Pancreas (tissue), 10 donors: ENCODE data around the gene PCGF3. TPM values are rescaled to one million over a fixed set of nuclear protein-coding genes. Genes with fewer than 3 reads are reported as not detected.
A peak's percentile ranks its signal among the peaks of the same experiment; 100 is the strongest.
"Not testable (repeated sequence)": the region's sequence is repeated elsewhere in the genome, so short reads cannot be mapped to it uniquely, and the experiment has no call there.

Experiments
- ATAC-seq, 4 donors: fragments of 200-7000 bp; cut with Tn5 transposase; one replicate each; pipeline versions ENCODE4 v1.8.0 to v1.9.1; 2020; ENCODE audit warnings: mild to moderate bottlenecking in 4 of 4, moderate library complexity in 4 of 4
- DNase-seq, 6 donors: peaks; one replicate each; pipeline ENCODE4 v3.0.0-alpha.2; 2020
- FAIRE-seq: peaks from 2 replicates; lab custom pipeline; 2012; peaks lifted over from hg19 to GRCh38; lab: Jason Lieb, UNC
- H3K27ac ChIP-seq, 4 donors: fragments of 200-600 bp; sonication (generic); 1 replicate in 3 of 4; 2 replicates in 1 of 4; pipeline versions ENCODE4 v1.5.0 to v1.8.0; 2020
- H3K27me3 ChIP-seq, 4 donors: fragments of 200-600 bp; one replicate each; pipeline ENCODE4 v1.8.0; 2021
- H3K36me3 ChIP-seq, 3 donors: fragments of 200-600 bp; sonication (generic) in 1 of 3; one replicate each; pipeline versions ENCODE4 v1.5.0 to v1.8.0; 2020 to 2021
- H3K4me1 ChIP-seq, 3 donors: fragments of 200-600 bp; one replicate each; pipeline ENCODE4 v1.8.0; 2021
- H3K4me3 ChIP-seq, 4 donors: fragments of 200-600 bp; sonication (generic) in 2 of 4; one replicate each; pipeline versions ENCODE4 v1.5.0 to v1.8.0; 2020 to 2021
- H3K9me3 ChIP-seq, 4 donors: fragments of 200-600 bp; one replicate each; pipeline ENCODE4 v1.8.0; 2021
- CTCF ChIP-seq, 4 donors: fragments of 200-600 bp; sonication (generic) in 3 of 4; IDR thresholded peaks; one replicate each; pipeline versions ENCODE4 v1.5.0 to v1.8.0; 2021; ENCODE audit warnings: antibody characterized with exemption in 4 of 4
- WGBS, 2 donors: extraction: QIAGEN DNeasy Blood & Tissue Kit; methylation state at CpG; one replicate each; pipeline ENCODE4 v1.1.7; 2013; 5-methylcytosine and 5-hydroxymethylcytosine counted together
- intact Hi-C, 3 donors: fragments of 100-400 bp; cut with DNase I; formaldehyde crosslinking; loops; one replicate each; pipeline versions ENCODE4 v1.11.1 to v1.14.2; 2022
- polyA plus RNA-seq, 2 donors: library from polyadenylated mRNA; stranded (reverse); fragments of 200-250 nt; gene quantifications; one replicate each; pipeline ENCODE4 v1.2.3, GENCODE V29; 2013
- total RNA-seq, 6 donors: library from RNA; stranded (reverse); fragmentation: NEBNext Ultra II Directional in 4 of 6; extraction: Animal tissue kit (Norgen Biotek cat#: 25700) in 4 of 6; gene quantifications; one replicate each; pipeline versions ENCODE4 v1.2.1 to v1.2.4, GENCODE V29; 2021 to 2023
- donor health status: healthy with polysubstance abuse.
- donor health status: DM: no; HTN: no; CAD: no; lungs with moderate emphysema.
- donor health status: DM: no; HTN: no; CAD: no.
- donor health status: control.
- donor health status: control.
- donor health status: Bipolar disorder and iron deficiency.
- donor health status: DM: yes; HTN: yes; CAD: no.
- donor health status: DM: no; HTN: no; CAD: no.
- donor health status: DM: no; HTN: no; CAD: no.
- donor health status: DM: yes; HTN: yes; CAD: no.

The PCGF3 gene
- total and polyA plus RNA-seq, 8 donors = 12.3 to 66.8 (median 17.7) TPM

GRCh38 chr4:727576-727975 lies 21.9 kb downstream of the PCGF3 start:
- intact Hi-C loops = no loop called here
- WGBS, 2 donors = 72 to 82% methylated on average over 6 of the region's 6 CpGs
- no peak for TF ChIP-seq CTCF (IDR thresholded peaks at IDR 0.05)
- Histone ChIP-seq H3K36me3 (peaks cover 0 to 9% (median 2%) of the 10 kb centered on the region in 3 donors), H3K27me3 (no peaks in the 10 kb centered on the region), H3K4me3 (no peak overlapping the region), H3K9me3 (no peaks in the 10 kb centered on the region), H3K4me1 (no peaks in the 10 kb centered on the region), H3K27ac (no peak overlapping the region)
- no peak for ATAC-seq
- no peak for DNase-seq
- no peak for FAIRE-seq

- peak in 1 of 4 donors; percentile 12 for ATAC-seq
- no peaks in the 10 kb centered on the region for H3K9me3 ChIP-seq
- no peak overlapping the region for H3K4me3 ChIP-seq
- FAIRE-seq = no peak
- no peak for TF ChIP-seq CTCF (IDR thresholded peaks at IDR 0.05)
- peaks cover 3 to 23% (median 12%) of the 10 kb centered on the region in 3 donors for H3K36me3 ChIP-seq
- no peak overlapping the region for H3K27ac ChIP-seq
- no peaks in the 10 kb centered on the region for H3K4me1 ChIP-seq
- no peaks in the 10 kb centered on the region for H3K27me3 ChIP-seq
- 92 to 95% methylated on average over 20 of the region's 20 CpGs for WGBS, 2 donors
- intact Hi-C loops = no loop called here
- peak in 1 of 6 donors; percentile 18 for DNase-seq
Measured at GRCh38 chr4:729336-730315, 24.0 kb downstream of the PCGF3 start.

- no peak for DNase-seq
- intact Hi-C loops = no loop called here
- H3K36me3 ChIP-seq = peaks cover 4 to 30% (median 19%) of the 10 kb centered on the region in 3 donors
- WGBS, 2 donors = 97 to 98% methylated on average over 27 of the region's 27 CpGs
- H3K4me3 ChIP-seq = no peak overlapping the region
- no peaks in the 10 kb centered on the region for H3K4me1 ChIP-seq
- no peaks in the 10 kb centered on the region for H3K9me3 ChIP-seq
- no peak for ATAC-seq
- no peaks in the 10 kb centered on the region for H3K27me3 ChIP-seq
- no peak overlapping the region for H3K27ac ChIP-seq
- no peak for TF ChIP-seq CTCF (IDR thresholded peaks at IDR 0.05)
- FAIRE-seq = no peak
Measured at GRCh38 chr4:730511-730910, 24.9 kb downstream of the PCGF3 start.

GRCh38 chr4:730946-731904 lies 25.6 kb downstream of the PCGF3 start:
- FAIRE-seq, H3K9me3 ChIP-seq, H3K27me3 ChIP-seq, H3K4me1 ChIP-seq, H3K27ac ChIP-seq, H3K4me3 ChIP-seq, ATAC-seq, intact Hi-C loops: not testable (repeated sequence)
- WGBS, 2 donors = 94 to 96% methylated on average over 38 to 57 of the region's 68 CpGs
- H3K36me3 ChIP-seq = peaks cover 4 to 35% (median 23%) of the 10 kb centered on the region in 3 donors
- DNase-seq = peak in 2 of 6 donors; percentile 20 to 72

- H3K36me3 ChIP-seq = peaks cover 4 to 35% (median 23%) of the 10 kb centered on the region in 3 donors
- DNase-seq = peak in 1 of 6 donors; percentile 23
- H3K4me3 ChIP-seq, H3K4me1 ChIP-seq, FAIRE-seq, ATAC-seq, H3K27me3 ChIP-seq, intact Hi-C loops, H3K9me3 ChIP-seq, H3K27ac ChIP-seq: not testable (repeated sequence)
- 84 to 87% methylated on average over 3 to 27 of the region's 27 CpGs for WGBS, 2 donors
Measured at GRCh38 chr4:731954-732353, 26.3 kb downstream of the PCGF3 start.
